ENCODE results near the gene GINS1. TPM values are rescaled to one million over a fixed set of nuclear protein-coding genes. Genes with fewer than 3 reads are reported as not detected.

Gene GINS1
- total and polyA plus RNA-seq, 2 of the 13 experiments (the other 11 are each of a cell fraction or from before 2014, with no cell fraction given) = 14.6 to 59.9 TPM

DNA sequence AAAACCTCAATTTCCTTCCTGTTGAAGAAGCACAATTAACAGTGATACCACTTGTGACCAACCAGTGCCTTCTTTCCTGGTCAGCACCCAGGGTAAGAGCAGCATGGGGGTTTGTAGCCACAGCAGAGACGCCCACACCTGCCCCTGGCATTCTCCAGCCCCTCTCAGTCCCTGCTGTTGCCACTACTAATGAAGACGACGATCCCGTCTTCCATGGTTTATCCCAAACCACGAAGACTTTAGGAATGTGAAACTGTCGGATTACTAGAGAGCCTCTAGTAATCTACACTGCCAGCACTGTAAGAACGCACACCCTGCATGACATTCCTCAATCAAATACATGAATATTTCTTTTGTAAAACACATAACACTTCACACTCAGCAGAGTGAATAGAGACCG is 60.0 kb downstream of the GINS1 start:
- H2AFZ ChIP-seq (ENCODE audit: low read length) = no peak overlapping the region
- H3K4me3 ChIP-seq (replicated peaks in 1 of 3; ENCODE audit: insufficient read depth in 1 of 3, low read depth in 2 of 3, low read length in 3 of 3) = no peak overlapping the region
- FAIRE-seq = no peak
- H4K20me1 ChIP-seq (ENCODE audit: insufficient read depth, low read length) = no peaks in the 10 kb centered on the region
- no peaks in the 10 kb centered on the region for H3K79me2 ChIP-seq (ENCODE audit: insufficient read depth, low read length)
- H3K27me3 ChIP-seq (ENCODE audit: control insufficient read depth in 1 of 2, insufficient read depth in 2 of 2, low read length in 2 of 2) = no peaks in the 10 kb centered on the region
- ChIA-PET CTCF (ENCODE audit: low intra/inter-chr PET ratio, low total read pairs) (no interaction called here), POLR2A (no interaction called here)
- WGBS (ENCODE audit: low lambda C conversion rate) = 96% methylated on average over 8 of the region's 8 CpGs
- no peaks in the 10 kb centered on the region for H3K4me1 ChIP-seq (ENCODE audit: insufficient read depth, low read length)
- H3K9me3 ChIP-seq (ENCODE audit: low read length) = no peaks in the 10 kb centered on the region
- BruUV-seq (replicated peaks) = no TSS peak
- ATAC-seq = no peak
- H3K36me3 ChIP-seq (replicated peaks in 1 of 2; ENCODE audit: control insufficient read depth in 1 of 2, insufficient read depth in 2 of 2, low read length in 2 of 2) = peaks cover 42 to 82% of the 10 kb centered on the region in 2 experiments
- intact Hi-C loops (cut with micrococcal nuclease; ENCODE audit: unreplicated experiment) (no loop called here), in situ Hi-C loops (cut with HindIII; ENCODE audit: extremely low pct_ligation_motif_present, low pct_unique_long_range_greater_than_20kb) (no loop called here)
- no peak for DNase-seq (ENCODE audit: low spot score)
- no peak overlapping the region for H3K9ac ChIP-seq (ENCODE audit: insufficient read depth, low read depth, low read length)
- H3K27ac ChIP-seq (ENCODE audit: extremely low read length, insufficient read depth, low read length) = no peak overlapping the region
- TF ChIP-seq MED13 (CRISPR knock-in tag; IDR thresholded peaks at IDR 0.05) = no peak
- no peak for TF ChIP-seq ZNF549 (CRISPR knock-in tag; IDR thresholded peaks at IDR 0.05)
- no peak for TF ChIP-seq ZNF564 (CRISPR knock-in tag; IDR thresholded peaks at IDR 0.05)
- TF ChIP-seq FOXO1 (CRISPR knock-in tag; IDR thresholded peaks at IDR 0.05) = no peak
- TF ChIP-seq TEAD2 (CRISPR knock-in tag; IDR thresholded peaks at IDR 0.05) = no peak
- H3K4me2 ChIP-seq (ENCODE audit: low read depth, low read length) = no peak overlapping the region

DNA sequence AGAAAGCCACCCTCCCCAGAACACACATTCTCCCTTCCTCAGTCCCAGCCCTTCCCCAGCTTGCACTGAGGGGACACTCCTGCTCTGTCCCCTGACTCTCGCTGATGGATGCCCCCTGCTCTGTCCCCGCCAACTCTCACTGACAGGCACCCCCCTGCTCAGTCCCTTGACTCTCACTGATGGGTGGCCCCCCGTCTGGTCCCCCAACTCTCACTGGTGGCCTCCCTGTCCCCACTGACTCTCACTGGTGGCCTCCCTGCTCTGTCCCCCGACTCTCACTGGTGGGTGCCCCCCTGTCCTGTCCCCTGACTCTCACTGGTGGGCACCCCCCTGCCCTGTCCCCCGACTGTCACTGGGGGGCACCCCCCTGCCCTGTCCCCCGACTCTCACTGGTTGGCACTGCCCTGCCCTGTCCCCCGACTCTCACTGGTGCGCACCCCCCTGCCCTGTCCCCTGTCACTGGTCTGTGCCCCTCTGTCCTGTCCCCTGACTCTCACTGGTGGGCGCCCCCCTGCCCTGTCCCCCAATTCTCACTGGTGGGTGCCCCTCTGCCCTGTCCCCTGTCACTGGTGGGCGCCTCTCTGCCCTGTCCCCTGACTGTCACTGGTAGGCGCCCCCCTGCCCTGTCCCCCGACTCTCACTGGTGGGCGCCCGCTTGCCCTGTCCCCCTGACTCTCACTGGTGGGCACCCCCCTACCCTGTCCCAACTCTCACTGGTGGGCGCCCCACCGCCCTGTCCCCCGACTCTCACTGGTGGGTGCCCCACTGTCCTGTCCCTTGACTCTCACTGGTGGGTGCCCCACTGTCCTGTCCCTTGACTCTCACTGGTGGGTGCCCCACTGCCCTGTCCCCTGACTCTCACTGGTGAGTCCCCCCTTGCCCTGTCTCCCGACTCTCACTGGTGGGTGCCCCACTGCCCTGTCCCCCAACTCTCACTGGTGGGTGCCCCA is 60.9 kb downstream of the GINS1 start:
- CTCF ChIA-PET (ENCODE audit: low intra/inter-chr PET ratio, low total read pairs) = no interaction called here
- Histone ChIP-seq H4K20me1 (ENCODE audit: insufficient read depth, low read length) (no peaks in the 10 kb centered on the region), H2AFZ (ENCODE audit: low read length) (no peak overlapping the region), H3K9ac (ENCODE audit: insufficient read depth, low read depth, low read length) (no peak overlapping the region), H3K36me3 (replicated peaks in 1 of 2; ENCODE audit: control insufficient read depth in 1 of 2, insufficient read depth in 2 of 2, low read length in 2 of 2) (peaks cover 42 to 80% of the 10 kb centered on the region in 2 experiments), H3K4me2 (ENCODE audit: low read depth, low read length) (no peak overlapping the region), H3K4me3 (replicated peaks in 1 of 3; ENCODE audit: insufficient read depth in 1 of 3, low read depth in 2 of 3, low read length in 3 of 3) (no peak overlapping the region), H3K27ac (ENCODE audit: extremely low read length, insufficient read depth, low read length) (no peak overlapping the region), H3K9me3 (ENCODE audit: low read length) (no peaks in the 10 kb centered on the region), H3K27me3 (ENCODE audit: control insufficient read depth in 1 of 2, insufficient read depth in 2 of 2, low read length in 2 of 2) (no peaks in the 10 kb centered on the region), H3K4me1 (ENCODE audit: insufficient read depth, low read length) (no peaks in the 10 kb centered on the region), H3K79me2 (ENCODE audit: insufficient read depth, low read length) (no peaks in the 10 kb centered on the region)
- DNase-seq (ENCODE audit: low spot score) (no peak), FAIRE-seq (no peak), ATAC-seq (no peak)
- in situ Hi-C loops (cut with HindIII; ENCODE audit: extremely low pct_ligation_motif_present, low pct_unique_long_range_greater_than_20kb) (no loop called here), intact Hi-C loops (cut with micrococcal nuclease; ENCODE audit: unreplicated experiment) (no loop called here)
- WGBS (ENCODE audit: low lambda C conversion rate) = 97% methylated on average over 18 of the region's 18 CpGs
- TF ChIP-seq ZNF446 (CRISPR knock-in tag; IDR thresholded peaks at IDR 0.05) (no peak), AGO2 (optimal IDR thresholded peaks at IDR 0.05; ENCODE audit: low read depth, low read length) (peak; percentile 32)
- POLR2A ChIA-PET = no interaction called here
- no TSS peak for BruUV-seq (replicated peaks)

All from HepG2 (cell line).